Measurements from ENCODE around the gene LPP.

DNA sequence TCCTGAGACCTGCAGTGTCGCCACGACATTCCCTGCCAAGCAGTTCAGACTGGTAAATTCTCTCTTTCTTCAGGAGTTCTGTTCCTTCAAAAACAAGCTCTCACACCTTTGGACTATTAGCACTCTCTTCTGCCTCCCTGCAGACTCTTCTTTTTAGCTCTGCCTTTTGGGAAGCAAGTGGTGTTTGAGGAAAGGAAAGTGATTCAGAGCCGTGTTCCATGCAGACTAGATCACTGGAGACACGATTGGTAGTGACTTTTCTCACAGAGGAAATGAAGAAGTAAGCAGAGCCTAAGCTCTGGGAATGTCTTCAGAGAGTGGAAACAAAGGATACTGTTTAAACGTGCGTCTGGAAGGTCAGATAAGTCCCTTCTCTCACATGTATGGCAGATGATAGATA is 747.2 kb downstream of the LPP start:
- TF ChIP-seq POLR2A (IDR thresholded peaks at IDR 0.05) = no peak
- TF ChIP-seq, protein P1, sequence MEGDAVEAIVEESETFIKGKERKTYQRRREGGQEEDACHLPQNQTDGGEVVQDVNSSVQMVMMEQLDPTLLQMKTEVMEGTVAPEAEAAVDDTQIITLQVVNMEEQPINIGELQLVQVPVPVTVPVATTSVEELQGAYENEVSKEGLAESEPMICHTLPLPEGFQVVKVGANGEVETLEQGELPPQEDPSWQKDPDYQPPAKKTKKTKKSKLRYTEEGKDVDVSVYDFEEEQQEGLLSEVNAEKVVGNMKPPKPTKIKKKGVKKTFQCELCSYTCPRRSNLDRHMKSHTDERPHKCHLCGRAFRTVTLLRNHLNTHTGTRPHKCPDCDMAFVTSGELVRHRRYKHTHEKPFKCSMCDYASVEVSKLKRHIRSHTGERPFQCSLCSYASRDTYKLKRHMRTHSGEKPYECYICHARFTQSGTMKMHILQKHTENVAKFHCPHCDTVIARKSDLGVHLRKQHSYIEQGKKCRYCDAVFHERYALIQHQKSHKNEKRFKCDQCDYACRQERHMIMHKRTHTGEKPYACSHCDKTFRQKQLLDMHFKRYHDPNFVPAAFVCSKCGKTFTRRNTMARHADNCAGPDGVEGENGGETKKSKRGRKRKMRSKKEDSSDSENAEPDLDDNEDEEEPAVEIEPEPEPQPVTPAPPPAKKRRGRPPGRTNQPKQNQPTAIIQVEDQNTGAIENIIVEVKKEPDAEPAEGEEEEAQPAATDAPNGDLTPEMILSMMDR (IDR thresholded peaks at IDR 0.05) = no peak

Data from stomach (tissue), 4 donors.